Astrocyte of the spinal cord (primary cell): ENCODE measurements around the gene RNASEH1.

Experiments
- DNase-seq: peaks from one replicate; pipeline ENCODE4 v3.0.0; 2011; ENCODE audit warnings: low read depth, low spot score
- H3K4me3 ChIP-seq: 2 replicates; pipeline ENCODE4 v1.5.1; 2011; ENCODE audit warnings: low read depth, mild to moderate bottlenecking, low read length, moderate library complexity
- CTCF ChIP-seq: IDR thresholded peaks from 2 replicates; pipeline ENCODE4 v1.5.1; 2012; ENCODE audit warnings: low read depth, mild to moderate bottlenecking, low read length, inconsistent platforms
- in situ Hi-C: cut with HindIII; loops from 2 replicates; pipeline ENCODE4 v1.10.0; 2017; ENCODE audit warnings: low sequenced_read_pairs

Gene RNASEH1

GRCh38 chr2:3542107-3542506 is 16.0 kb downstream of the RNASEH1 start:
- in situ Hi-C loops: no loop called here
- no peak overlapping the region for H3K4me3 ChIP-seq
- no peak for DNase-seq
- TF ChIP-seq CTCF: no peak

GRCh38 chr2:3539836-3540235 is 18.3 kb downstream of the RNASEH1 start:
- TF ChIP-seq CTCF: no peak
- in situ Hi-C loops: no loop called here
- no peak for DNase-seq
- H3K4me3 ChIP-seq: no peak overlapping the region

GRCh38 chr2:3536682-3537632 is 21.2 kb downstream of the RNASEH1 start:
- DNase-seq: no peak
- peak overlapping the region; percentile 33 for H3K4me3 ChIP-seq
- peak; percentile 63 for TF ChIP-seq CTCF
- in situ Hi-C loops: no loop called here

- in situ Hi-C loops: no loop called here
- DNase-seq: peak; percentile 95
- TF ChIP-seq CTCF: peak; percentile 34
- H3K4me3 ChIP-seq: peak overlapping the region; percentile 33
Observed at GRCh38 chr2:3535794-3536681, 22.1 kb downstream of the RNASEH1 start.

- TF ChIP-seq CTCF: no peak
- DNase-seq: no peak
- in situ Hi-C loops: no loop called here
- H3K4me3 ChIP-seq: peak overlapping the region; percentile 15
Observed at GRCh38 chr2:3535467-3535793, 22.7 kb downstream of the RNASEH1 start.

- H3K4me3 ChIP-seq: no peak overlapping the region
- TF ChIP-seq CTCF: no peak
- in situ Hi-C loops: no loop called here
- no peak for DNase-seq
Observed at GRCh38 chr2:3534251-3534814, 23.8 kb downstream of the RNASEH1 start.
